GM18870 (cell line): ENCODE results near the gene CLIC4.
"Not testable (repeated sequence)": the region's sequence is repeated elsewhere in the genome, so short reads cannot be mapped to it uniquely, and the experiment has no call there.

Source experiments
- ATAC-seq: cut with Tn5 transposase; IDR thresholded peaks from one replicate; pipeline ENCODE4 v1.9.1; 2021; ENCODE audit warnings: moderate library complexity; ENCODE audit not compliant: unreplicated experiment

Gene CLIC4

GRCh38 chr1:24717887-24718650 lies 27.2 kb upstream of the CLIC4 start:
- ATAC-seq = no peak

GRCh38 chr1:24720152-24720551 lies 25.1 kb upstream of the CLIC4 start:
- no peak for ATAC-seq

GRCh38 chr1:24721533-24721932 lies 23.7 kb upstream of the CLIC4 start:
- ATAC-seq = no peak

GRCh38 chr1:24722073-24723035 lies 22.9 kb upstream of the CLIC4 start:
- ATAC-seq = not testable (repeated sequence)

GRCh38 chr1:24724345-24725208 lies 20.7 kb upstream of the CLIC4 start:
- ATAC-seq = no peak

GRCh38 chr1:24725209-24725651 lies 20.0 kb upstream of the CLIC4 start:
- ATAC-seq = no peak

- ATAC-seq = no peak
Measured at GRCh38 chr1:24726741-24727140, 18.5 kb upstream of the CLIC4 start.

- ATAC-seq = peak; percentile 84
Measured at GRCh38 chr1:24727501-24728216, 17.6 kb upstream of the CLIC4 start.

- ATAC-seq = no peak
Measured at GRCh38 chr1:24728982-24729381, 16.3 kb upstream of the CLIC4 start.

GRCh38 chr1:24732186-24732885 lies 12.9 kb upstream of the CLIC4 start:
- no peak for ATAC-seq

GRCh38 chr1:24733342-24733741 lies 11.9 kb upstream of the CLIC4 start:
- ATAC-seq = not testable (repeated sequence)

- no peak for ATAC-seq
Measured at GRCh38 chr1:24735156-24735508, 10.1 kb upstream of the CLIC4 start.

- ATAC-seq = no peak
Measured at GRCh38 chr1:24735509-24736375, 9.5 kb upstream of the CLIC4 start.

GRCh38 chr1:24737368-24738117 lies 7.7 kb upstream of the CLIC4 start:
- ATAC-seq = no peak

- no peak for ATAC-seq
Measured at GRCh38 chr1:24739241-24739640, 6.0 kb upstream of the CLIC4 start.

- ATAC-seq = no peak
Measured at GRCh38 chr1:24742090-24742938, 2.9 kb upstream of the CLIC4 start.
